SK-N-MC (cell line): Measurements from ENCODE around the gene FANCE.

ENCODE experiments used
- EZH2 ChIP-seq: fragments of 200-600 bp; sonication (generic); IDR thresholded peaks from one replicate; pipeline ENCODE4 v1.6.1; 2017; ENCODE audit warnings: antibody characterized with exemption
- POLR2AphosphoS5 ChIP-seq: IDR thresholded peaks from 2 replicates; pipeline ENCODE4 v1.6.1; 2012; ENCODE audit warnings: mild to moderate bottlenecking, low read depth, low read length, borderline replicate concordance

DNA sequence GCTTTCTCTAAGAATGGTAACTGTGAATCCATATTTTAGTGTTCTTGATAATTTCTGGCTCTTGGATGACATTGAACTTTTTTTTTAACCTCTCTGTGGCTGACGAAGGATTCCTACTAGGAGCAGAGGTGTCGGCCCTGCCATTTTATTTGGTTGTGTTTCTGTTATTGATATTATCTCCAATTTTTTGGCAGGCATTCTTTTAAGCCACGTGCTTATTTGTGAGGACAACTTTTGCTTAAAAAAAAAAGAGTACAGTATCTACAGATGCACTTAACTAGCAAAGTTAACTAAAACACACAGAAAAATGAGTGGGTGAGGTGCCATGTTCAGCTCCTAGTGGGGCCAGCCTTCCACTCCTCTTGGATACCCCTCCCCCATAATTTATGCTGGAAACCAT, 1.1 kb downstream of the FANCE start:
- TF ChIP-seq EZH2 (no peak), POLR2AphosphoS5 (no peak; the same call in 1 of the 2 replicates)
